Body of pancreas (tissue), 4 donors: ENCODE results near the gene ACTA2. TPM values are rescaled to one million over a fixed set of nuclear protein-coding genes. Genes with fewer than 3 reads are reported as not detected.

ENCODE experiments used
- ATAC-seq: fragments of 150-250 bp; one replicate; pipeline ENCODE4 v1.9.1; 2016
- DNase-seq, 4 donors: peaks; one replicate each; pipeline ENCODE4 v3.0.0-alpha.2; 2019
- H3K27ac ChIP-seq, 4 donors: fragments of 200-600 bp; sonication (generic); 1 replicate in 3 of 4; 2 replicates in 1 of 4; pipeline versions ENCODE4 v1.5.1 to v1.6.1; 2016 to 2019; ENCODE audit warnings: mild to moderate bottlenecking in 1 of 4, mixed read lengths in 1 of 4, moderate library complexity in 1 of 4
- H3K27me3 ChIP-seq, 2 donors: fragments of 200-600 bp; sonication (generic); one replicate each; pipeline ENCODE4 v1.6.0; 2016; ENCODE audit warnings: mild to moderate bottlenecking in 1 of 2
- H3K36me3 ChIP-seq, 2 donors: fragments of 200-600 bp; sonication (generic); replicated peaks in 1 of 2; 2 replicates each; pipeline ENCODE4 v1.5.1; 2016; ENCODE audit warnings: low read depth in 2 of 2; ENCODE audit not compliant: insufficient read depth in 1 of 2
- H3K4me1 ChIP-seq: fragments of 200-600 bp; sonication (generic); one replicate; pipeline ENCODE4 v1.6.0; 2016
- H3K4me3 ChIP-seq, 2 donors: fragments of 200-600 bp; sonication (generic); 1 replicate in 1 of 2; 2 replicates in 1 of 2; pipeline ENCODE4 v1.5.1; 2016 to 2019
- H3K9me3 ChIP-seq, 3 donors: fragments of 200-600 bp; sonication (generic); 1 replicate in 2 of 3; 2 replicates in 1 of 3; pipeline ENCODE4 v1.5.1; 2016
- CTCF ChIP-seq, 7 experiments: fragments of 450-650 bp in 4 of 7; fragments of 200-600 bp in 3 of 7; sonication (generic) in 3 of 7; IDR thresholded peaks; one replicate each; pipeline ENCODE4 v1.5.1; 2016 to 2019; ENCODE audit warnings: antibody characterized with exemption in 7 of 7
- POLR2A ChIP-seq, 3 donors: fragments of 450-650 bp; IDR thresholded peaks; one replicate each; pipeline ENCODE4 v1.6.1; 2016; ENCODE audit warnings: antibody characterized with exemption in 3 of 3, mild to moderate bottlenecking in 2 of 3
- WGBS, 2 donors: methylation state at CpG; one replicate each; pipeline ENCODE4 v1.1.5; 2017; 5-methylcytosine and 5-hydroxymethylcytosine counted together
- intact Hi-C: fragments of 100-400 bp; cut with DNase I; formaldehyde crosslinking; loops from one replicate; pipeline ENCODE4 v1.15.1; 2023
- total RNA-seq, 2 donors: library from RNA; depleted of rRNA; stranded (reverse); fragments of >200 nt; gene quantifications; one replicate each; pipeline ENCODE4 v1.1.0, GENCODE V29; 2016

The ACTA2 gene
- total RNA-seq, 2 donors from 2014 or later: 41.5 to 136 TPM

GRCh38 chr10:88983206-88983605 is 30.6 kb upstream of the ACTA2 start:
- peaks cover 15% of the 10 kb centered on the region for H3K4me1 ChIP-seq
- DNase-seq (no peak), ATAC-seq (no peak)
- H3K27me3 ChIP-seq: no peaks in the 10 kb centered on the region
- WGBS, 2 donors: 11 to 31% methylated on average over 2 of the region's 2 CpGs
- no peak overlapping the region for H3K4me3 ChIP-seq
- intact Hi-C loops: loop anchor here (5.0 kb wide), 1 partner anchor 41 kb away; no protein-coding TSS in a partner anchor
- no peaks in the 10 kb centered on the region for H3K9me3 ChIP-seq
- TF ChIP-seq CTCF (IDR thresholded peaks at IDR 0.05): no peak
- no peak for TF ChIP-seq POLR2A (IDR thresholded peaks at IDR 0.05)
- H3K27ac ChIP-seq: no peak overlapping the region
- H3K36me3 ChIP-seq: no peaks in the 10 kb centered on the region

- TF ChIP-seq CTCF (IDR thresholded peaks at IDR 0.05): no peak
- TF ChIP-seq POLR2A (IDR thresholded peaks at IDR 0.05): no peak
- no peaks in the 10 kb centered on the region for H3K27me3 ChIP-seq
- no peak for ATAC-seq
- intact Hi-C loops: loop anchor here (5.0 kb wide), 1 partner anchor 40 kb away; no protein-coding TSS in a partner anchor
- no peaks in the 10 kb centered on the region for H3K36me3 ChIP-seq
- no peaks in the 10 kb centered on the region for H3K9me3 ChIP-seq
- H3K27ac ChIP-seq: no peak overlapping the region
- H3K4me3 ChIP-seq: no peak overlapping the region
- H3K4me1 ChIP-seq: peaks cover 15% of the 10 kb centered on the region
- DNase-seq: no peak
- 75 to 81% methylated on average over 2 of the region's 2 CpGs for WGBS, 2 donors
Observed at GRCh38 chr10:88982366-88982765, 29.8 kb upstream of the ACTA2 start.

- Histone ChIP-seq H3K9me3 (no peaks in the 10 kb centered on the region), H3K36me3 (no peaks in the 10 kb centered on the region), H3K4me3 (no peak overlapping the region), H3K27ac (no peak overlapping the region), H3K27me3 (no peaks in the 10 kb centered on the region), H3K4me1 (peaks cover 15% of the 10 kb centered on the region)
- intact Hi-C loops: loop anchor here (5.0 kb wide), 1 partner anchor 39 kb away; no protein-coding TSS in a partner anchor
- DNase-seq (no peak), ATAC-seq (no peak)
- 75 to 76% methylated on average over 5 of the region's 5 CpGs for WGBS, 2 donors
- TF ChIP-seq CTCF (IDR thresholded peaks at IDR 0.05) (no peak), POLR2A (IDR thresholded peaks at IDR 0.05) (no peak)
Observed at GRCh38 chr10:88981435-88981834, 28.9 kb upstream of the ACTA2 start.

GRCh38 chr10:88980800-88981199 is 28.2 kb upstream of the ACTA2 start:
- no peak for DNase-seq
- Histone ChIP-seq H3K27ac (peak overlapping the region in 3 of 4 donors; percentile 1 to 26 (median 9)), H3K4me3 (no peak overlapping the region), H3K36me3 (no peaks in the 10 kb centered on the region), H3K4me1 (peaks cover 15% of the 10 kb centered on the region), H3K9me3 (no peaks in the 10 kb centered on the region), H3K27me3 (no peaks in the 10 kb centered on the region)
- TF ChIP-seq CTCF (IDR thresholded peaks at IDR 0.05) (no peak), POLR2A (IDR thresholded peaks at IDR 0.05) (no peak)
- intact Hi-C loops: loop anchor here (5.0 kb wide), 1 partner anchor 38 kb away; no protein-coding TSS in a partner anchor
- 45 to 50% methylated on average over 4 of the region's 4 CpGs for WGBS, 2 donors
- ATAC-seq: no peak

GRCh38 chr10:88980247-88980646 is 27.7 kb upstream of the ACTA2 start:
- H3K4me3 ChIP-seq: no peak overlapping the region
- peak overlapping the region in 1 of 4 donors; percentile 1 for H3K27ac ChIP-seq
- intact Hi-C loops: loop anchor here (5.0 kb wide), 1 partner anchor 38 kb away; no protein-coding TSS in a partner anchor
- H3K4me1 ChIP-seq: peaks cover 20% of the 10 kb centered on the region
- H3K9me3 ChIP-seq: no peaks in the 10 kb centered on the region
- H3K36me3 ChIP-seq: no peaks in the 10 kb centered on the region
- H3K27me3 ChIP-seq: no peaks in the 10 kb centered on the region
- 78% methylated on average over 4 of the region's 4 CpGs for WGBS, 2 donors
- no peak for DNase-seq
- ATAC-seq: peak; percentile 30
- TF ChIP-seq POLR2A (IDR thresholded peaks at IDR 0.05) (no peak), CTCF (IDR thresholded peaks at IDR 0.05) (no peak)
